Neural cell (in vitro differentiated cells): Measurements from ENCODE around the gene ASCC2. TPM values are rescaled to one million over a fixed set of nuclear protein-coding genes. Genes with fewer than 3 reads are reported as not detected.

ENCODE experiments used
- H2AFZ ChIP-seq: fragments of 200-600, 300-800 bp; sonication (generic), shearing (Covaris generic); 2 replicates; pipeline ENCODE4 v1.6.0; 2014; ENCODE audit warnings: low read depth, mild to moderate bottlenecking, antibody characterized with exemption, low read length, moderate library complexity
- H3F3A ChIP-seq: fragments of 200-600 bp; shearing (Covaris generic); 2 replicates; pipeline ENCODE4 v1.6.1; 2016; ENCODE audit warnings: mild to moderate bottlenecking, moderate library complexity, mixed read lengths, antibody characterized with exemption, low read length; ENCODE audit not compliant: insufficient read depth, poor library complexity, severe bottlenecking
- H3K27ac ChIP-seq: fragments of 200-600, 300-800 bp; sonication (generic), shearing (Covaris generic); 2 replicates; pipeline ENCODE4 v1.5.1; 2014; ENCODE audit warnings: mild to moderate bottlenecking, low read length, moderate library complexity
- H3K27me3 ChIP-seq: fragments of 300-800, 200-600 bp; sonication (generic), shearing (Covaris generic); 2 replicates; pipeline ENCODE4 v1.6.0; 2014; ENCODE audit warnings: mild to moderate bottlenecking, low read depth, low read length, moderate library complexity; ENCODE audit not compliant: insufficient read depth
- H3K36me3 ChIP-seq: fragments of 300-800, 200-600 bp; sonication (generic), shearing (Covaris generic); 2 replicates; pipeline ENCODE4 v1.5.1; 2014; ENCODE audit warnings: mild to moderate bottlenecking, antibody characterized with exemption, low read length, moderate library complexity; ENCODE audit not compliant: insufficient read depth
- H3K4me2 ChIP-seq: fragments of 300-800, 200-600 bp; sonication (generic), shearing (Covaris generic); 2 replicates; pipeline ENCODE4 v1.6.0; 2014; ENCODE audit warnings: mild to moderate bottlenecking, low read length
- H3K4me3 ChIP-seq: fragments of 300-800, 200-600 bp; sonication (generic), shearing (Covaris generic); 2 replicates; pipeline ENCODE4 v1.5.1; 2014; ENCODE audit warnings: mild to moderate bottlenecking, low read length, moderate library complexity
- H3K79me2 ChIP-seq: fragments of 200-600 bp; shearing (Covaris generic); replicated peaks from 2 replicates; pipeline ENCODE4 v1.6.0; 2014; ENCODE audit warnings: mild to moderate bottlenecking, low read length, moderate library complexity; ENCODE audit not compliant: insufficient read depth
- H3K9ac ChIP-seq: fragments of 300-800, 200-600 bp; sonication (generic), shearing (Covaris generic); 2 replicates; pipeline ENCODE4 v1.6.1; 2016; ENCODE audit warnings: mild to moderate bottlenecking, low read length, mixed read lengths
- H3K9me2 ChIP-seq: fragments of 200-600 bp; shearing (Covaris generic); 2 replicates; pipeline ENCODE4 v1.6.1; 2016; ENCODE audit warnings: mild to moderate bottlenecking, low read length, mixed read lengths; ENCODE audit not compliant: insufficient read depth
- H3K9me3 ChIP-seq: fragments of 200-600, 300-800 bp; sonication (generic), shearing (Covaris generic); 2 replicates; pipeline ENCODE4 v1.6.1; 2016; ENCODE audit warnings: mild to moderate bottlenecking, mixed run types, low read length, moderate library complexity, mixed read lengths
- H4K20me1 ChIP-seq: fragments of 200-600 bp; shearing (Covaris generic); 2 replicates; pipeline ENCODE4 v1.6.1; 2016; ENCODE audit warnings: mild to moderate bottlenecking, mixed run types; ENCODE audit not compliant: insufficient read depth
- EP300 ChIP-seq: fragments of 450-650 bp; conservative IDR thresholded peaks from 2 replicates; pipeline ENCODE4 v1.6.1; 2014; ENCODE audit warnings: antibody characterized with exemption, mild to moderate bottlenecking, moderate library complexity; ENCODE audit not compliant: poor library complexity, severe bottlenecking
- EZH2 ChIP-seq: fragments of 200-600, 300-800 bp; shearing (Covaris generic), sonication (generic); IDR thresholded peaks from 2 replicates; pipeline ENCODE4 v1.6.1; 2014; ENCODE audit warnings: antibody characterized with exemption, low read length, borderline replicate concordance, mild to moderate bottlenecking; ENCODE audit not compliant: insufficient read depth, poor library complexity, severe bottlenecking
- MXI1 ChIP-seq: fragments of 450-650 bp; conservative IDR thresholded peaks from 2 replicates; pipeline ENCODE4 v1.6.1; 2014; ENCODE audit warnings: antibody characterized with exemption, mild to moderate bottlenecking; ENCODE audit not compliant: poor library complexity, severe bottlenecking
- POLR2AphosphoS5 ChIP-seq: IDR thresholded peaks from 2 replicates; pipeline ENCODE4 v1.6.1; 2012
- RAD21 ChIP-seq: fragments of 450-650 bp; conservative IDR thresholded peaks from 2 replicates; pipeline ENCODE4 v1.6.1; 2014; ENCODE audit warnings: antibody characterized with exemption, mild to moderate bottlenecking, moderate library complexity
- SMC3 ChIP-seq: fragments of 450-650 bp; conservative IDR thresholded peaks from 2 replicates; pipeline ENCODE4 v1.6.1; 2014; ENCODE audit warnings: antibody characterized with exemption, mild to moderate bottlenecking, moderate library complexity; ENCODE audit not compliant: poor library complexity
- TAF1 ChIP-seq: IDR thresholded peaks from 2 replicates; pipeline ENCODE4 v1.6.1; 2012; ENCODE audit warnings: low read depth
- polyA plus RNA-seq: library from polyadenylated mRNA; depleted of rRNA; stranded (reverse); fragments of >200 nt; gene quantifications from 2 replicates; pipeline ENCODE4 v1.2.3, GENCODE V29; 2014
- TF ChIP-seq, protein P1 (sequence below): IDR thresholded peaks from 2 replicates; pipeline ENCODE4 v1.6.1; 2012; ENCODE audit warnings: borderline replicate concordance
- TF ChIP-seq, protein P2 (sequence below): fragments of 450-650 bp; IDR thresholded peaks from 2 replicates; pipeline ENCODE4 v1.5.1; 2014; ENCODE audit warnings: antibody characterized with exemption, mild to moderate bottlenecking, moderate library complexity; ENCODE audit not compliant: poor library complexity, severe bottlenecking

The ASCC2 gene
- polyA plus RNA-seq, 1 donor from 2014 or later: 26.2 TPM

GRCh38 chr22:29762263-29762662 is 75.8 kb downstream of the ASCC2 start:
- Histone ChIP-seq H3K4me3 (no peak overlapping the region), H3K79me2 (peaks cover 5% of the 10 kb centered on the region), H3F3A (no peaks in the 10 kb centered on the region), H3K27ac (no peak overlapping the region), H4K20me1 (no peaks in the 10 kb centered on the region), H3K27me3 (no peaks in the 10 kb centered on the region), H3K4me2 (no peak overlapping the region), H3K9me3 (no peaks in the 10 kb centered on the region), H3K9ac (no peak overlapping the region), H2AFZ (no peak overlapping the region), H3K9me2 (no peaks in the 10 kb centered on the region), H3K36me3 (no peaks in the 10 kb centered on the region)
- no peak for TF ChIP-seq EP300
- TF ChIP-seq MXI1: no peak
- TF ChIP-seq, protein P1, sequence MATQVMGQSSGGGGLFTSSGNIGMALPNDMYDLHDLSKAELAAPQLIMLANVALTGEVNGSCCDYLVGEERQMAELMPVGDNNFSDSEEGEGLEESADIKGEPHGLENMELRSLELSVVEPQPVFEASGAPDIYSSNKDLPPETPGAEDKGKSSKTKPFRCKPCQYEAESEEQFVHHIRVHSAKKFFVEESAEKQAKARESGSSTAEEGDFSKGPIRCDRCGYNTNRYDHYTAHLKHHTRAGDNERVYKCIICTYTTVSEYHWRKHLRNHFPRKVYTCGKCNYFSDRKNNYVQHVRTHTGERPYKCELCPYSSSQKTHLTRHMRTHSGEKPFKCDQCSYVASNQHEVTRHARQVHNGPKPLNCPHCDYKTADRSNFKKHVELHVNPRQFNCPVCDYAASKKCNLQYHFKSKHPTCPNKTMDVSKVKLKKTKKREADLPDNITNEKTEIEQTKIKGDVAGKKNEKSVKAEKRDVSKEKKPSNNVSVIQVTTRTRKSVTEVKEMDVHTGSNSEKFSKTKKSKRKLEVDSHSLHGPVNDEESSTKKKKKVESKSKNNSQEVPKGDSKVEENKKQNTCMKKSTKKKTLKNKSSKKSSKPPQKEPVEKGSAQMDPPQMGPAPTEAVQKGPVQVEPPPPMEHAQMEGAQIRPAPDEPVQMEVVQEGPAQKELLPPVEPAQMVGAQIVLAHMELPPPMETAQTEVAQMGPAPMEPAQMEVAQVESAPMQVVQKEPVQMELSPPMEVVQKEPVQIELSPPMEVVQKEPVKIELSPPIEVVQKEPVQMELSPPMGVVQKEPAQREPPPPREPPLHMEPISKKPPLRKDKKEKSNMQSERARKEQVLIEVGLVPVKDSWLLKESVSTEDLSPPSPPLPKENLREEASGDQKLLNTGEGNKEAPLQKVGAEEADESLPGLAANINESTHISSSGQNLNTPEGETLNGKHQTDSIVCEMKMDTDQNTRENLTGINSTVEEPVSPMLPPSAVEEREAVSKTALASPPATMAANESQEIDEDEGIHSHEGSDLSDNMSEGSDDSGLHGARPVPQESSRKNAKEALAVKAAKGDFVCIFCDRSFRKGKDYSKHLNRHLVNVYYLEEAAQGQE: no peak
- no peak for TF ChIP-seq EZH2
- TF ChIP-seq TAF1: no peak
- TF ChIP-seq POLR2AphosphoS5: no peak
- no peak for TF ChIP-seq SMC3
- TF ChIP-seq, protein P2, sequence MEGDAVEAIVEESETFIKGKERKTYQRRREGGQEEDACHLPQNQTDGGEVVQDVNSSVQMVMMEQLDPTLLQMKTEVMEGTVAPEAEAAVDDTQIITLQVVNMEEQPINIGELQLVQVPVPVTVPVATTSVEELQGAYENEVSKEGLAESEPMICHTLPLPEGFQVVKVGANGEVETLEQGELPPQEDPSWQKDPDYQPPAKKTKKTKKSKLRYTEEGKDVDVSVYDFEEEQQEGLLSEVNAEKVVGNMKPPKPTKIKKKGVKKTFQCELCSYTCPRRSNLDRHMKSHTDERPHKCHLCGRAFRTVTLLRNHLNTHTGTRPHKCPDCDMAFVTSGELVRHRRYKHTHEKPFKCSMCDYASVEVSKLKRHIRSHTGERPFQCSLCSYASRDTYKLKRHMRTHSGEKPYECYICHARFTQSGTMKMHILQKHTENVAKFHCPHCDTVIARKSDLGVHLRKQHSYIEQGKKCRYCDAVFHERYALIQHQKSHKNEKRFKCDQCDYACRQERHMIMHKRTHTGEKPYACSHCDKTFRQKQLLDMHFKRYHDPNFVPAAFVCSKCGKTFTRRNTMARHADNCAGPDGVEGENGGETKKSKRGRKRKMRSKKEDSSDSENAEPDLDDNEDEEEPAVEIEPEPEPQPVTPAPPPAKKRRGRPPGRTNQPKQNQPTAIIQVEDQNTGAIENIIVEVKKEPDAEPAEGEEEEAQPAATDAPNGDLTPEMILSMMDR: no peak
- TF ChIP-seq RAD21: no peak

DNA sequence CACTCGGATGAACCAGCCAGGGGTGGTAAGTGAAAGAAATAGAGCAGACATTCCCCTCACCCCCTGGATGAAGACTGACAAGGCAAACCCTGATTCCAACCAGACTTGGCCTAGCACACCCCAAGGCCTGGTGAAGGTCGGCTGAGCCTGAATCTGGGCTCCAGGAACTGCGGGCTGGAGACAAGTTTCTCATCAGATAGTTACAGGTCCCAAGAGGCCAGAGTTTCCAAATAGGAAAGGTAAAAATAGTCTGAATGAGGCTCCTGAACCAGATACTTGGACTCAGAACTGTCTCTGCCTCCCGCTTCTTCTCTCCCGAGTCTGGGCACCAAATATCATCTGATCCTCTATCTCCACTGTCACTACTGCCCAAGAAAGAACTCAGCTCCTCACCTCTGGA is 79.1 kb downstream of the ASCC2 start:
- Histone ChIP-seq H2AFZ (no peak overlapping the region), H3K79me2 (no peaks in the 10 kb centered on the region), H3K9me2 (no peaks in the 10 kb centered on the region), H3K4me3 (no peak overlapping the region), H4K20me1 (no peaks in the 10 kb centered on the region), H3K36me3 (no peaks in the 10 kb centered on the region), H3F3A (no peaks in the 10 kb centered on the region), H3K9ac (no peak overlapping the region), H3K4me2 (no peak overlapping the region), H3K9me3 (no peaks in the 10 kb centered on the region), H3K27me3 (no peaks in the 10 kb centered on the region), H3K27ac (no peak overlapping the region)
- TF ChIP-seq EP300 (no peak), POLR2AphosphoS5 (no peak), RAD21 (no peak), TAF1 (no peak), MXI1 (no peak), EZH2 (no peak), SMC3 (no peak)
- TF ChIP-seq, protein P1: no peak
- TF ChIP-seq, protein P2: no peak
